EH (cell line): ENCODE measurements around the gene TTLL12.

Experiments
- DNase-seq: peaks from one replicate; pipeline ENCODE4 v3.0.0-alpha.2; 2015; ENCODE audit warnings: low read depth

The TTLL12 gene

DNA sequence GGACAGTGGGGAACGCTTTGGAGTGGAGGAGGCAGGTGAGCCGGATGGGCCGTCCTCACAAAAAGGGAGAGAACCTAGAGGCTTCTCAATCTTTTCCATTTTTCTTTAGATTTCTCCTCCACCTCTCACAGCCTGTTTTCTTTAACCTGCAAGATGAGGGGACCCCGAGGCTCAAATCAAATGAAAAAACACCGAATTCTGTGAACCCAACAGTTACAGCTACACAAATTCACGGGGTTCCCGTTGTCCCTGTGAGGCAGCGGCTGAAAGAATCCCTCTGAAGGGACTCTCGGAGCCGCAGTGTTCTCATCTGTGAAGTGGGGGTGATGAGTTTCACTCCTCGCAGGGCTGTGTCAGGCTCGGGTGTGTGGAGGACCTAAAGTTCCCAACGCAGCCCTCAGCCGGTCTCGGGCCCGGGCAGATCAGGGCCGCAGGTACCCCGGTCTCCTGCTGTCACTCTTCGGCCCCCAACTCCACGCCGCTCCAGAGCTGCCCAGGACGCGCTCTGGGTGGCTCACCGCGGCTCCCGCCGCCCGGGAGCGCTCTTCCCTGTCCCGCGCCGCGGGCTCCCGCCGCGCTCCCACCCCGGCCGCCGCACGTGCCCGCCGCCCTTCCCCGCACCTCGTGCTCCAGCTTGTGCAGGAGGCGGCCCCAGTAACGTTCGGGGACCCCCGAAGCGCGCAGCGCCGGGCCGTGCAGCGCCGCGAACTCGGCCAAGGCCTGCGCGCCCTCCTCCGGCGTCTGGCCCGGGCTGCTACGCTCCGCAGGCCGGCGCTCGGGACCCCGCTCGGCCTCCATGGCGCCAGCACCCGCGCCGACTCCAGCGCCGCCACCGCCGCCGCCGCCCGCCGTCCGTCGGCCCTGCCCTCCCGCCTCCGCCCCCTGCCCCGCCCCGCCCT, at the start of gene TTLL12:
TTLL12 (minus strand) TSS at position 863 of the 899 bp plus-strand sequence; CDS start at position 798, 65 bp downstream.
- peak; percentile 69 for DNase-seq

DNA sequence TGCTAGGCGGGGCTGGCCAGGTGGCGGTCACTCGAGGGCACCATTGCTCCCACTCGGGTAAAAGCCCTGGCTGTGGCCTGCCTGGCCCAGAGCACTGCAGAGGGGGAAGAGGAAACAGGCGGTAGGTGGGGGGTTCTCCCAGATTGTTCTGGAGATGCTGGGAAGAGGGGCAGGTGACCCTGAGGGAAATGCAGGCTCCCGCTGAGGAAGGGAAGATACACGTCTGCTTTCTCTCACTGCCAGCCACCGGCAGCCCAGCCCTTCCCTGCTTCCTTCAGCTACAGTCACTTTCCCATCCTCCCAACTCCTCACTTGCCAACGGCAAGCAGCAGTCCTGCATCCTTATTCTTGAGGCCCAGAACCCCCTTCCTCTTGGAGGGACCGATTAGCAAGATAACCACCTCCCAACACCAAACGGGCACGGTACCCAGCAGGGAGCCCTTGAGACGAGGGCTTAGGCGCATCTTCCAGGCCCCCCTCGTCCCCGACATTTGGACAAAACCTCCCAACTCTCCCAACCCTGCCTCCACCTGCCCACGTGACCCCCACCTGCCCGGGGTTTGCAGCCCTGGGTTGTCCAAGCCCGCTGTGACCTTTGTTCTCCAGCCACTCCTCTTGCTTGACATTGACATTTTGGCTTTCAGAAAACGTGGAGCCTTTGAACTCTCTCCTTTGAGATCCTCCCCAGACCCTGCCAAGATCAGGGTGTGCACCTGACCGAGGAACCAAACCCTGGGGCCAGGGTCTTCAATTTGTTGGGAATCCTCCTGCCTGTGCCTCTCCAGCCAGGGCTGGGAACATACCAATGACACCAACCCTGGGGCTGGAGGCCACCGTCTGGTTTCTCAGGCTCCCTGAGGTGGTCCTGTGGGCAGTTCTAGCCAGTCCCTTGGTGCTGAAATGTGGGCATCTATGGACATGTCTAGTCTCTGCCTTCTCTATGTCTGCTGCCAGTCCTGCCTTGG, 48.8 kb upstream of the TTLL12 start:
- DNase-seq = no peak

DNA sequence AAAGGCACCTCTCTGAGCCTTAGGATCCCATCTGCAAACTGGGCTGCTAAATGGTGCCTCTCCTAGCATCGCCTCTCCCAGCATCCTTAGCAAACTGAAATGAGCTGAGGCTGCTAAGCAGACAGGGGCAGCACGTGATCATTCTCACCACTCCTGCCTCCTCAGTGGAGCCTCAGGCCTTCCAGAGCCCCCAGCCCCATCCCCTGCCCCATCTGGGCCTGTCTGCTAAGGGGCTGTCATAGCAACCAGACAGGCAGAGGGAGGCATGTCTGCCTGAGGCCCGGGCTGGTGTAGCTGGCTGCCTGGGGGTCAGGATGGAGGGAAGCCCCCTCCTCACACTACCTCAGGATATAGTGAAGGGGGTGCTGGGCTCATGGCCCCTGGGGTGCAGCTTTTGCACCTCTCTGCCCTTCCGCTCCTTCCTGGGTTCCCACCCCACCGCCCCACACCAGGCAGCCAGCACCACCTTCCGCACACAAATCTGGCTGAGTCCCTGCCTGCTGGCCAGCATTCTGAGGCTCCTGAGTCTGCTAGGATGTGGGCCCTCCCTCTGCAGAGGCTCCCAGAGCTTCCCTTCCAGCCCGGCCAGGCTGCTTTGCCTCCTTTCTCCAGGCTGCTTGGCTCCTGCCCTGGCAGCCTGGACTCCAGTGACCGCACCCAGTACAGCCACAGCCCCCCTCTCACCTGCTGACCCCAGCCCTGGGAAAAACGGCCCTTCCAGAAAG, 47.5 kb upstream of the TTLL12 start:
- no peak for DNase-seq

DNA sequence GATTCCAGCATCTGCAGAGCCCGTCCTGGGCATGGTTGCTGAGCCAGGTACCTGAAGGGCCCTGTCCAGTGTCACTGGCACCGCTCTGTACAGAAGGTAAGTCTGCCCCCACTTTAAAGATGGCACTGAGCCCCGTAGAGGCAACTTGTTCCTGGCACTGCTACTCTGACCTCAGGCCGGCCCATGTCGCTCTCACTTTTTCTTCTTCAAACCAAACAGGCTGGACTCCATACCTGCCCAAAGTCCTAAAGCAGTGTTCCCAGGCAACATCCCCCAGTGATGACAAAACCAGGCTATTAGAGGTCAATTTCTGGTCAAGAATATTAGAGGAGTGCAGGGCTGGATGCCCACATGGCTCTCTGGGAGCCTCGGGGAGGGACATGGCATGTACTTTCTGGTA, 46.6 kb upstream of the TTLL12 start:
- DNase-seq = no peak

DNA sequence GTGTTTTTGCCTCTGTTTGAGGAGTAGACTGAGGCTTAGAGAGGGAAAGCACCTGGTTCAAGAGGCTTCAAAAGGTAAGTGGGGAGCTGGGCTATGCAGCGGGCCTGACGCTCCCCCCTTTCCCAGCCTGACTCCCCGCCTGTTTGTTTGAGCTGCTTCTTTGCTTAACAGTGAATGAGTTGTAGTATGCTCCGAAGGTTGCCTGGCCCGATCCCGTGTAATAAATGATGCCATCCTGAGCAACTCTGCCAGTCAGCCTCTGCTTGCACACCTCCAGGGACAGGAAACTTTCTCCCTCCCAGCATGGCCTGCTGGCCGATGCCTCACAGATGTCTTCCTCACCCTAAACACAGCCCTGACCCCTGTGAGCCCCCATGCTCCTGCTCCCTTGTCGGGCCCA, 45.5 kb upstream of the TTLL12 start:
- DNase-seq = no peak

DNA sequence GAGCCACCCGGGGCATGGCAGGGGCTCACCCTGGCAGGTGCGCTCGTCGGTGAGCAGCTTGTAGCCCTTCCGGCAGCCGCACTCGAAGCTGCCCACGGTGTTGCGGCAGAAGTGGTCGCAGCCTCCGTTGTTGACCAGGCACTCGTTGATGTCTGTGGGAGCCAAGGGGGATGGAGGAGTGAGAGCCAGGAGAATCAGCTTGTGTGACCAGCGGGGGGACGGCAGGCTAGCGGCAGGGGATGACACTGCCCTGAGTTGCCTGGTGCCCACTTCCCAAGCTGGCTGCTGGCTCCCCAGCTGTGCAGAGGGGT, 44.7 kb upstream of the TTLL12 start:
- DNase-seq = no peak

DNA sequence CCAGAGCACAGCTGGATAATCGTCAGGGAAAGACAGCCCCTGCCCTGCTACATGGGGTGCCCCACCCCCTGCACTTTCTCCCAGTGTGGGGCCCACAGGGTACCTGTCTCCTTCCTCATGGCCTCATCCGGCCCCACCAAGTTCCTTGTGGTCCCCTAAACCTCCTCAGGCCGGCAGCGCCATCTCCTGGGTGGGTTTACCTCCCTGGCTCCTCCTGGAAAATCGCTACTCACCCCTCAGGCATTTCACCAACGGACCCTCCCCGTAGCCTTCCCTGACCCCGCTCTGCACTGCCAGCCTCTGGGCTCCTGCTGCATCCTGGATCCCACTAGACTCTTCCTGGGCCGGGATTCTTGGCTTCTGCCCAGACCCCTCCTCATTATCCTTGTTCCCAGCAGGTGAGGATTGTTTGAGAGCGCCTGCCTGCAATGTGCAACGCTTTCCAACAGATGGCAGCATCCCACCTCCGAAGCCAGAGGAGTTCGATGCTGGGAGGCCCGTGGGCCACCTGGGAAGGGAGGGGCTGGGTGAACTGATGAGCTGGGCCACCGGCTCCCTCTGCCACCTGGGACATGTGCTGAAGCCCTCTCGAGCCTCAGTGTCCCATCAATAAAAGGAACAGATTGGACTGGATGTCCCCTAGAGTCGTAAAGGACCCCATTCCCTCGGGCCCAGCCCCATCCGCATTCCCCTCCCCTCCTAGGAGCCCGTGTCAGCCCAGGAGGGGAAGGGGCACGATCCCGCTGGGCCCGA, 44.2 kb upstream of the TTLL12 start:
- peak; percentile 43 for DNase-seq

DNA sequence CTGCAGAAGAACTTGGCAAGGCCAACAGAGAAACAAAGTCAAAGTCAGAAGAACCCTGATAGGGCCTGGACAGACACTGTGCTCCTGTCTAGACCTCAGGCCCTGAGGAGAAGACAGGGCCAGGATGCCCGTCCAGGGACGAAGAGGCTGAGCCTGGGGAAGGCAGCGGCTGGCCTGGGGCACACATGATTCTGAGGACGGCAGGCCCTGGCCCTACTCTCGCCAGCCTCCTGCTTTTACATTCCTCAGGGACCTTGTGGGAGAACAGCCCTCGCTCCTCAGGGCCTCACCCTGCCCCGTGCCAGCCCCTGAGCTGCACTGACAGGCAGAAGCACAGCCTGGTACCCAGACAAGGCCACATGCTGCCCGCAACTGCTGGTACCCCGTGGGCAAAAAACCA, 43.6 kb upstream of the TTLL12 start:
- DNase-seq = no peak

DNA sequence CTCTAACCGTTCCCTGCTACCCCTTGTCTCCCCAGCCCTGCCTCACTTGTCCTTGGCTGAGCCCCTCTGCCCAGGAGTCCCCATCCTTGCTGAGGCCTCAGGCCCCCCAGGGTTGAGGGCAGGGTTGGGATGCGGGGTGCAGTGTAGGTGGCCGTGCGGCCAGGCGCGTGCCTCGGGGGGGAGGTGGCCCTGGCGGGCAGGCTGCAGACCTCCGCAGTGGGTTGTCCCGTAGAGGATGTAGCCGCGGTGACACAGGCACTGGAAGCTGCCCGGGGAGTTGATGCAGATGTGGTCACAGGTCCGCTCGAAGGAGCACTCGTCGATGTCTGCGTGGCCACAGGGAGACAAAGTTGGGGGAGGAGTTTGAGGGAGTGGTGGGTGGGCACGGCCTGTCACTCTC, 41.9 kb upstream of the TTLL12 start:
- DNase-seq = no peak

DNA sequence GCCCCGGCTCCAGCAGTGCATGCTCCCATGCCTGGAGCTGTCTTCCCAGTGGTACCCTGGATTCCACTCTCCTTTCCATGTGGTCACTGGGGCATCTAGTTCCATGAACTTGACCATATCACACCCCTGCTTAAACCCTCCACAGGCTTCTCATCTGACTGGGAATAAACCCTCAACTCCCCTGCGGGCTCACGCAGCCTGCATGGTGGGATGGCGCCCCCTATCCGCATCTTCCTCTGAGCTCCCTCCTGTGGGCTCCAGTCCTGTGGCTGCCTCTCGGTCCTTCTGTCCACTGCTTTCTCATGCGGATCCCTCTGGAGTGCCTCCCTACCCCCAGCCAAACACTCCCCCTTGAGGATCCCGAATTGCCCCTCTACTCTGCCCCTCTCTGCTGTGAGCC, 41.4 kb upstream of the TTLL12 start:
- DNase-seq = peak; percentile 18

DNA sequence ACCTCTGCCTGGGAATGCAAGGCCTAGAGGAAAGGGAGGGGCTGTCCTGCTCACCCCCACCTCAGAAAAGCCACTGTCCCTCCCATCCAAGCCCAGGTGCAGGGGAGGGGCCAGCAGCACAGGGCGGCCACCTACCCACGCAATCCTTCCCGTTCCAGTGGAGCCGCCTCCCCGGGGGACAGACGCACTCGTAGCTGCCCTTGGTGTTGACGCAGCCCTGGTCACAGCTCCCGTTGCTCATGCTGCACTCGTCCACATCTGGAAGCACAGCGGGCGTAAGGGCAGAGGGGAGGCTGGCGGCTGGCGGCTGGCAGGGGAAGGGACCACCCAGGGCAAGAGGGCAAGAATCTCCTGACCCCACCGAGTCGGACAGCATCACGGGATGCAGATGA, 40.3 kb upstream of the TTLL12 start:
- peak; percentile 13 for DNase-seq

DNA sequence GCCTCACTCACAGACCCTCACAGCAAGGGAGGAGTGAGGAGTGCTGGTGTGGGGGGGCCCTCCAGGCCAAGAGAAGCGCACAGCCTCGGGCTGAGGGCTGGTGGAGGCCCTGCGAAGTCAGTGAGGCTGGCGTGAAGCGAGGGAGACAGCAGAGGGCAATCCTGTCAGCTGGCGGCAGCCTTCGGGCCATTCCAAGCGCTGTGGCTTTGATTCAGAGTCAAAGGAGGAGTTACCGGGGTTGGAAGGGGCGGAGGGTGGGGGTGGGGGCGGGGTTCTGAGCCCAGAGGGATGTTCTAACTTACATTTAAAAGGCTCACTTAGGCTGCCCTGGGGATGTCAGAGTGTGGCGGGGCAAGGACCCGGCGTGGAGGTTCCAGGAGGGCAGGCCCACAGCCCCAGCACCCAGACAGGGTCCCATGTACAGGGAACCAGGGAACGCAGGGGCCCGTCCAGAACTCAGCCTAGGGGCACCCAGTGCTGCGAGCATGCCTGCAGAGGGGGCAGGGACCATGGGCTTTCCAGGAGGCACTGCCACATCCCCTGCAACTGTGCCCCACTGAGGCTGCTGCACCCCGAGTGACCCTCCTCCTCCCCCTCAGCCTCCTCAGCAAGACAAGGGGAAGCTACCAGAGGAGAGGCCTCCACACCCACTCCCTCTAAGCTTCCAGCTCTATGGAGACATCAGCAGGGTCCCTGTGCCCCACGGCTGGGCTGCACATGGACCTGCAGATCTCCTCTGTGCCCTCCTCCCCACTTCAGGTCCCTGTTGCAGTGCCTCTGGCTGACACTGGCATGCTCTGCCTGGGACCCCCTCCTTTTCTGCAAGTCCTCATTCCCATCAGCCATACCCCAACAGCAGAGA, 39.7 kb upstream of the TTLL12 start:
- peak; percentile 69 for DNase-seq

DNA sequence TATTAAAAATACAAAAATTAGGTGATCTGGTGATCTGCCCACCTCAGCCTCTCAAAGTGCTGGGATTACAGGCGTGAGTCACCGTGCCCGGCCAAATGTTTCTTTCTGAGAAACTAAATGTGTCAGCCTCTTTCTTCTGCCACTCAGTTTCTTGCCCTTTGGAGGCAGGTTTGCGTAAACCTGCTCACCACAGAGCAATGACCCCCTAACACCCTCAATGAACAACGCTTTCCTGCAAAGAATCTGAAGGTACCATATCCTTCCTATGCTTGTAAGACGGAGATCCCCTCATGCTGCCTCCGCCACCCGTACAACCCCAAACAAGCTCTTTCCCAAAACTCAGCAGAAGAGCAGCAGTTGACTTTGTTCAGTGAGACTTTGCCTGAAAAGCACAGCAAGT, 38.7 kb upstream of the TTLL12 start:
- DNase-seq = no peak

DNA sequence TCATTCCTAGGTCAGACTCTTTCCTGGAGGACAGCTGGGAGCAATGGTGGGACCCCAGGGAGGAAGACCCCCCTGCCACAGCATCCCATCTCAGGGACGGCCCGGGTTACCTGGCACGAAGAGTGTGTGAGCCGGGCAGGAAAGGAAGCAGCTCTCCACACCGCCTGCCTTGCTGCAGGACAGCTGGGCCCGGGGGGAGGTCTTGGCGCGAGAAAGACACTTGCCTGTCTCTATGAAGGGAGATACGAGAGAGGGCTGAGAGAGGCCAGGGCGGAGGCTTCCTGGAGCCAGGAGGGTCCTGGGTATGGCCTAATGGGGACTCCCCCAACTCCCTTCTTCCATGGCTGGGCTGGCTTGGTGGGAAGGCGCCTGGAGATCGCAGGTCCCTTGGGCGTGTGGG, 36.1 kb upstream of the TTLL12 start:
- DNase-seq = no peak

DNA sequence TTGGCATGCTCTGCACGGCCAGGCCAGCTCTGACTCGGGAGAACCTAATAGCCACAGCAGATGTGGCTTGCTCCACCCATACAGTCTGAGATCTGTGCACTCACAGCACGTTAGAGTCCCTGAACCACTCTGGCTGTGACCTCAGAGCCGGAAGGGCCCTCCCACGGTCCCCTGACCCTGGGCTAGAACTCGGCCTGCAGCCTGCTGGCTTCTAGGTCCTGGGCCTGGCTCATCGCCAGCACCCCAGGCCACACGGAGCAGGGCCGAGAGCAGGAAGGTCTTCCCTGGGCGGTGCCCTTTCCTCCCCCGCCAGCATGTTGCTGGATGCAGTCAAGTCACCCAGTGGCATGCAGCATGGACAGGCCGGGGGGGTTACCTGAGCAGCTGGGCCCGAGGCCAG, 35.3 kb upstream of the TTLL12 start:
- DNase-seq = no peak

DNA sequence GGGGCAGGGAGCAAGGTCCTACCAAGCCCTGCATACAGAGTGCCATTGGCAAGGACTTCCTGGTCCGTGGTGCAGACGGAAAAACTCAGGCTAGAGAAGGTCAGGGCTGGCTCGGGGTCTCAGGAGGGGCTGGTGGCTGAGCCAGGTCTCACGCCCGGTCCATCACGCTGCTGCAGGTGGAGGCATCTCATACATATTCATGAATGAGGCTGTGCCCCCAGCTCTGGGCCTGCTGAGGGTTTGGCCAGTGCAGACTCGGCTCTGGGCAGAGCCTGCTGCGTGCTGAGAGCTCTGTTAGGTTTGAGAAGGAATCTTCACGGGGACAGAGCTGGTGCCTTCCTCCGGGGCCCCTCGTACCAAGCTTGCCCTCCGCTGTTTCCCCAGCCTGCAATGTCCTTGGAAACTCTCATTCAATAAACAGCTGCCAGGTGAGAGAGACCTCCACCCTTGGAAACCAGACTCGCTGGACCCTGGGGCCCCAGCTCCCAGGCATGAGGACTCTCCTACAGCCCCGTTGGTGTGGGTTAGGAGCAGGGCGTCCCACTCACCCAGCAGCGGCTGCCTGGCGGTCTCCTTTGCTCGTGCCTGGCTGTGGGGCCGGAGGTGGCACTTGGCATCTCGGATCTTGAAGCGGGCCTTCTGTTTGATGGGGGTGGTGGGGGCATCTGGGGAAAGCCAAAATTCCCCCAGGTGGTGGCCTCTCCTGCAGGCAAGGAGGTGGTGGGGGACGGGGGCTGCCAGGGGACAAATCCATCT, 33.9 kb upstream of the TTLL12 start:
- DNase-seq = no peak

DNA sequence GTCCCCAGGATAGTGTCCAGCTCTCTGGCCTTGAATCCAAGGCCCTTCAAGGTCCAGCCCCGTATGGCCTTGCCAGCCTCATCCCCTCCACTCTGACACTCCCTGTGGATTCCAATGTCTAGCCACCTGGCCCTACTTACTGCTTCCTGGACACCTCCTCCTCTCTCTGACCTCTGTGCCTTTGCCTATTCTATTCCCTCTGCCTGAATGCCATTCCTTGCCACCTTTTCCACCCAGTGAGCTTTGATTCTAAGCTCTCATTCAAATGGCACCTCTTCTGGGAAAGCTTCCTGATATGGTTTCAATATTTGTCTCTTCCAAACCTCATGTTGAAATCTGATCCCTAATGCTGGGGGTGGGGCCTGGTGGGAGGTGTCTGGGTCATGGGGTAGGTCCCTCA, 31.9 kb upstream of the TTLL12 start:
- DNase-seq = no peak

DNA sequence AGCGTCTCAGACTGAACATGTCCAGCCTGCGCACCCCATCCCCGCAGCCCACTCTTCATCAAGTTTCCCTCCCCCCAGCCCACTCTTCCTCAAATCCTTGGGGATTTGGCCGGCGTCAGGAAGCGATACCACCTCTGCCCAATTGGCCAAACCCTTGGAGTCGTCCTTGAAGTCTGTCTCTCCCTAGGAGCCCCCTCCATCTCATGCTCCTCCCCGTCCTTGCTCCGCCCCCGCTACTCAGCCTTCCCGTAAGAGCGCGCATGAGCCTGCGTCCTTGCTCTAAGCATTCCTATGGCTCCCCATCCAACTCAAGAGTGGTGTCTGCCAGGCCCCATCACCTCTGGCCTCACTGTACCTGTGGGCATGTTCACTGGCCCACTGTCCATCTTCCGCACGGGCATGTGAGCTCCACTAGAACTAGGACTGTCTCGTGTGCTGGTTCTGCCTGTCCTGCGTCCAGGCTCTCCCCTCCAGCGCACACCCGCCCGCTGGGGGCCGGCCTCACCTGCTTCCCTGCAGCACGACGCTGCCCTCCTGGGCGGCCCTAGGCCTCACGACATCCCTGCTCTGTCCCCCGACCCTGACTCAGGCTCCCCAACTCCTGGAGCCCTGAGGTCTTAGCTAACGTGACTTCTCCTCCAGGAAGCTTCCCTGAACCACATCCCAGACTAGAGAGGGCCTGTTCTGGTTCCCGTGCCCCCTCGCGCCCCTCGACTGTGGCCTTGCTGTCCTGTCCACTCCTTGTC, 30.5 kb upstream of the TTLL12 start:
- no peak for DNase-seq

DNA sequence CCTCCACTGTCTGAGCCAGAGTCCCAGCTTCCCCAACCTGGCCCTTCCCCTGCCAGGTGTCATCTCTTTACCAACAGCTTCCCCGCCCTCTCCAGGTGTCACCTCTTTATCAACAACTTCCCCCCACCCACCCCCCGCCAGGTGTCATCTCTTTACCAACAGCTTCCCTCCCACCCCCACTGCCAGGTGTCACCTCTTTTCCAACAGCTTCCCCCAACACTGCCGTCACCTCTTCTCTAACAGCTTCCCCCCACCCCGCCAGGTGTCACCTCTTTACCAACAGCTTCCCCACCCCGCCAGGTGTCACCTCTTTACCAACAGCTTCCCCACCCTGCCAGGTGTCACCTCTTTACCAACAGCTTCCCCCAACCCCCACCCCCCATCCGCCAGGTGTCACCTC, 29.8 kb upstream of the TTLL12 start:
- DNase-seq = no peak
